Cardiac muscle cell (in vitro differentiated cells and primary cell): ENCODE data around the gene GDAP2. TPM values are rescaled to one million over a fixed set of nuclear protein-coding genes. Genes with fewer than 3 reads are reported as not detected.
"Not testable (repeated sequence)": the region's sequence is repeated elsewhere in the genome, so short reads cannot be mapped to it uniquely, and the experiment has no call there.

ENCODE experiments used
- DNase-seq, 2 donors: peaks; one replicate each; pipeline versions ENCODE4 v3.0.0 to v3.0.0-alpha.2; 2010 to 2017; ENCODE audit warnings: low read depth in 1 of 2, low spot score in 1 of 2
- H3K27ac ChIP-seq: fragments of 200-600 bp; sonication (generic); 2 replicates; pipeline ENCODE4 v1.5.1; 2016
- H3K27me3 ChIP-seq: fragments of 200-600 bp; sonication (generic); 2 replicates; pipeline ENCODE4 v1.6.0; 2016; ENCODE audit warnings: control low read depth
- H3K36me3 ChIP-seq: fragments of 200-600 bp; sonication (generic); 2 replicates; pipeline ENCODE4 v1.5.1; 2016; ENCODE audit warnings: control low read depth
- H3K4me1 ChIP-seq: fragments of 200-600 bp; sonication (generic); 2 replicates; pipeline ENCODE4 v1.8.1; 2017; ENCODE audit warnings: low read depth, mild to moderate bottlenecking, mixed run types
- H3K4me3 ChIP-seq: fragments of 200-600 bp; sonication (generic); 2 replicates; pipeline ENCODE4 v1.5.1; 2016; ENCODE audit warnings: mild to moderate bottlenecking
- H3K9me3 ChIP-seq: fragments of 200-600 bp; sonication (generic); 2 replicates; pipeline ENCODE4 v1.5.1; 2017; ENCODE audit warnings: low read depth, mild to moderate bottlenecking, control low read depth
- CTCF ChIP-seq: IDR thresholded peaks from 2 replicates; pipeline ENCODE4 v1.5.1; 2012; ENCODE audit warnings: low read depth, mild to moderate bottlenecking, low read length
- polyA plus RNA-seq: library from polyadenylated mRNA; unstranded; fragments of >200 nt; fragmentation: Nextera tagmentation; extraction: Ambion mirVana; gene quantifications from 2 replicates; pipeline ENCODE4 v1.2.1, GENCODE V29; 2016
- total RNA-seq: library from RNA; depleted of rRNA; stranded (reverse); fragments of >200 nt; gene quantifications from 2 replicates; pipeline ENCODE4 v1.2.3, GENCODE V29; 2016

GDAP2 gene
- total and polyA plus RNA-seq, 2 experiments from 2014 or later: 9.1 to 16.5 TPM

GRCh38 chr1:117933769-117934168 lies 4.3 kb upstream of the GDAP2 start:
- Histone ChIP-seq H3K4me1 (peaks cover 10% of the 10 kb centered on the region), H3K36me3 (peaks cover 32% of the 10 kb centered on the region)

DNA sequence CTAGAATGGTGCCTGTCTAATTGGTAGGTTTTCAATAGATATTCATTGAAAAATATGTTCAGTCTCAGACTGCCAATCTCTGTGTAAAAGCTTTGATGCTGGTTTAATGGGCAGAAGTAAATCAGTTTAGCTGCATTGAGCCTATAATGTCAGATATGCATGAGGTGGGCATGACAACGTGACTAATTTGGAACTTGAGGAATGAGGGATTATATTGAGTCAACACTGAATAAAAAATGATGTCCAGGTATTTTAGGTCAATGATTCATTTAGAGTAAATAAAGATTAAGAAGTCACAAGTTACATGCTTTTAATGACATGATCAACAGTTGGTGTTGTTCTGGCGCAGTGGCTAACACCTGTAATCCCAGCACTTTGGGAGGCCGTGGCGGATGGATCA lies 3.2 kb upstream of the GDAP2 start:
- no peak overlapping the region for H3K4me3 ChIP-seq
- H3K36me3 ChIP-seq: peaks cover 22% of the 10 kb centered on the region
- H3K4me1 ChIP-seq: peaks cover 19% of the 10 kb centered on the region
- H3K27me3 ChIP-seq: no peaks in the 10 kb centered on the region
- no peak for DNase-seq
- H3K9me3 ChIP-seq: no peaks in the 10 kb centered on the region
- H3K27ac ChIP-seq: no peak overlapping the region
- no peak for TF ChIP-seq CTCF

More at GRCh38 chr1:117933769-117934168, 4.3 kb upstream of the GDAP2 start:
- Histone ChIP-seq H3K4me3 (no peak overlapping the region), H3K9me3 (no peaks in the 10 kb centered on the region), H3K27ac (no peak overlapping the region), H3K27me3 (no peaks in the 10 kb centered on the region)
- TF ChIP-seq CTCF: no peak
- no peak for DNase-seq

- TF ChIP-seq CTCF: no peak
- peaks cover 11% of the 10 kb centered on the region for H3K36me3 ChIP-seq
- H3K4me1 ChIP-seq: peaks cover 19% of the 10 kb centered on the region
- H3K27me3 ChIP-seq: no peaks in the 10 kb centered on the region
- peak overlapping the region; percentile 88 for H3K4me3 ChIP-seq
- peak overlapping the region; percentile 78 for H3K27ac ChIP-seq
- no peaks in the 10 kb centered on the region for H3K9me3 ChIP-seq
- peak in 1 of 2 donors; percentile 0 for DNase-seq
Measured at GRCh38 chr1:117930484-117930883, 1.1 kb upstream of the GDAP2 start.

GRCh38 chr1:117930173-117930447 lies 689 bp upstream of the GDAP2 start:
- Histone ChIP-seq H3K9me3 (no peaks in the 10 kb centered on the region), H3K36me3 (peaks cover 10% of the 10 kb centered on the region), H3K4me3 (peak overlapping the region; percentile 88), H3K27ac (peak overlapping the region; percentile 78), H3K27me3 (no peaks in the 10 kb centered on the region), H3K4me1 (peaks cover 19% of the 10 kb centered on the region)
- no peak for TF ChIP-seq CTCF
- no peak for DNase-seq

- peak overlapping the region; percentile 78 for H3K27ac ChIP-seq
- TF ChIP-seq CTCF: peak; percentile 19
- H3K36me3 ChIP-seq: no peaks in the 10 kb centered on the region
- peak; percentile 64 to 79 for DNase-seq
- H3K27me3 ChIP-seq: no peaks in the 10 kb centered on the region
- H3K4me1 ChIP-seq: peaks cover 19% of the 10 kb centered on the region
- H3K9me3 ChIP-seq: no peaks in the 10 kb centered on the region
- peak overlapping the region; percentile 88 for H3K4me3 ChIP-seq
Measured at GRCh38 chr1:117928881-117929342, 509 bp downstream of the GDAP2 start.

DNA sequence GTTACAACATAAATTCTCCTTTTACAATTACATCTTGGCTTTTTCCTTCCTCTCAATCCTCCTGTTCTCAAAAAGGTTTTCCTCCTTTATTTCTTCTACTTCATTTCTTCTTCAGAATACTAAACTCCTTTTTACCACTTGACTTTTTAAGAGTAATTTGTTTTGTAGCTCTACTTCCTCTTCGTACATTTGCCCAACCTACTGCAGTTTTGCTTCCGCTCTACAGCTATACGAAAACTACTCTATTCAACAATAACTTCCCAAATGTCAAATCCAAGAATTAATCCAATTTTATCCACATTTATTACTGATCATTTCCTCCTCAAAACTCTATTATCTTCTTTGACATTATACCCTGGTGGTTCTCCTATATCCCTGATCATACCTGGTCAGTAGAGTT lies 3.4 kb downstream of the GDAP2 start:
- no peak for TF ChIP-seq CTCF
- Histone ChIP-seq H3K27me3 (no peaks in the 10 kb centered on the region), H3K4me1 (peaks cover 13% of the 10 kb centered on the region), H3K9me3 (no peaks in the 10 kb centered on the region), H3K36me3 (no peaks in the 10 kb centered on the region), H3K27ac (no peak overlapping the region), H3K4me3 (no peak overlapping the region)
- no peak for DNase-seq

DNA sequence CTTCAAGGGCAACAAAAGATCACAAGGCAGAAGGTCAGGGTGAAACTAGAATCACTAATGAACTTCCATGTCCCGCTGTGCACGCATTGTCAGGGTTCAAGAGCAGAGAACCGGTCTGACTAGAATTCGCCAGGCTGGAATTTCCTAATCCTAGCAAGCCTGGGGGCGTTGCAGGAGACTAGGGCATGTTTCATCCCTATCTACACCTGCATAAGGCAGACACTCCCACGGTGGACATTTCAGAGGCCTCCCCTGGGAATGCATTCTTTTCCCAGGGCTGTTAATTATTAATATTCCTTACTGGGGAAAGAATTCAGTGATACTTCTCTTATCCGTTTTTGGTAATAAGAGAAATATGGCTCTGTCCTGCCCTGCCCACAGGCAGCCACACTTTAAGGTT lies 6.7 kb downstream of the GDAP2 start:
- H3K4me3 ChIP-seq, H3K27ac ChIP-seq, H3K4me1 ChIP-seq, H3K27me3 ChIP-seq, H3K9me3 ChIP-seq, DNase-seq: not testable (repeated sequence)
- H3K36me3 ChIP-seq: peaks cover 17% of the 10 kb centered on the region
